HepG2 (cell line): ENCODE measurements around the gene NXN. TPM values are rescaled to one million over a fixed set of nuclear protein-coding genes. Genes with fewer than 3 reads are reported as not detected.

Experiments
- ATAC-seq: fragments of 200-7000 bp; cut with Tn5 transposase; 3 replicates; pipeline ENCODE4 v1.9.1; 2020; ENCODE audit warnings: mild to moderate bottlenecking, moderate library complexity
- BruUV-seq: library from RNA; stranded (reverse); fragments of 400-500 nt; replicated peaks from 2 replicates; lab custom pipeline; 2021; lab: Mats Ljungman, UMichigan
- CTCF ChIA-PET: fragments of 300-600 bp; formaldehyde crosslinking; extraction: SDS; loops from one replicate; lab custom pipeline; 2021; ENCODE audit warnings: low total read pairs, inconsistent platforms, low intra/inter-chr PET ratio; lab: Yijun Ruan, JAX
- POLR2A ChIA-PET: fragments of 350-600 bp; sonication (Branson Sonifier 250); formaldehyde crosslinking; loops from one replicate; lab custom pipeline; 2020; ENCODE audit warnings: antibody characterized with exemption, inconsistent platforms; lab: Yijun Ruan, JAX
- DNase-seq: peaks from one replicate; pipeline ENCODE4 v3.0.0-alpha.2; 2015; ENCODE audit warnings: low spot score
- FAIRE-seq: peaks from 3 replicates; lab custom pipeline; 2011; peaks lifted over from hg19 to GRCh38; lab: Jason Lieb, UNC
- H2AFZ ChIP-seq: one replicate; pipeline ENCODE4 v1.6.1; 2011; ENCODE audit warnings: low read length, inconsistent platforms
- H3K27ac ChIP-seq: fragments of 300-600 bp; 3 replicates; pipeline ENCODE4 v1.8.0; 2011; ENCODE audit warnings: mixed run types, mild to moderate bottlenecking, mixed read lengths, low read length, inconsistent platforms; ENCODE audit not compliant: insufficient read depth; ENCODE audit errors: extremely low read length
- H3K27me3 ChIP-seq, 2 experiments: fragments of 200-600 bp in 1 of 2; 2 replicates in 1 of 2; 3 replicates in 1 of 2; pipeline versions ENCODE4 v1.6.0 to v1.8.0; 2011; ENCODE audit warnings: low read length in 2 of 2, mild to moderate bottlenecking in 2 of 2, moderate library complexity in 2 of 2, inconsistent platforms in 1 of 2; ENCODE audit not compliant: insufficient read depth in 2 of 2, control insufficient read depth in 1 of 2
- H3K36me3 ChIP-seq, 2 experiments: fragments of 200-600 bp in 1 of 2; replicated peaks in 1 of 2; 2 replicates in 1 of 2; 3 replicates in 1 of 2; pipeline versions ENCODE4 v1.5.1 to v1.8.0; 2011; ENCODE audit warnings: low read length in 2 of 2, inconsistent platforms in 1 of 2; ENCODE audit not compliant: insufficient read depth in 2 of 2, control insufficient read depth in 1 of 2
- H3K4me1 ChIP-seq: 2 replicates; pipeline ENCODE4 v1.5.1; 2012; ENCODE audit warnings: low read length, inconsistent platforms; ENCODE audit not compliant: insufficient read depth
- H3K4me2 ChIP-seq: 2 replicates; pipeline ENCODE4 v1.6.0; 2011; ENCODE audit warnings: low read depth, low read length, inconsistent platforms
- H3K4me3 ChIP-seq, 3 experiments: fragments of 200-600 bp in 1 of 3; sonication (generic), shearing (Covaris generic) in 1 of 3; replicated peaks in 1 of 3; 2 replicates each; pipeline ENCODE4 v1.5.1; 2011 to 2016; ENCODE audit warnings: low read length in 3 of 3, inconsistent platforms in 2 of 3, low read depth in 2 of 3, mild to moderate bottlenecking in 2 of 3, control low read depth in 1 of 3, mixed read lengths in 1 of 3; ENCODE audit not compliant: insufficient read depth in 1 of 3
- H3K79me2 ChIP-seq: one replicate; pipeline ENCODE4 v1.6.1; 2011; ENCODE audit warnings: low read length, inconsistent platforms; ENCODE audit not compliant: insufficient read depth
- H3K9ac ChIP-seq: 2 replicates; pipeline ENCODE4 v1.6.0; 2011; ENCODE audit warnings: mild to moderate bottlenecking, low read depth, low read length, inconsistent platforms; ENCODE audit not compliant: insufficient read depth
- H3K9me3 ChIP-seq: 2 replicates; pipeline ENCODE4 v1.5.1; 2012; ENCODE audit warnings: mild to moderate bottlenecking, low read length
- H4K20me1 ChIP-seq: 2 replicates; pipeline ENCODE4 v1.6.0; 2011; ENCODE audit warnings: inconsistent platforms, mild to moderate bottlenecking, low read length, moderate library complexity; ENCODE audit not compliant: insufficient read depth
- CENPBD1 ChIP-seq: sonication (generic); formaldehyde crosslinking; IDR thresholded peaks from 2 replicates; pipeline ENCODE4 v1.8.0; 2022; ENCODE audit warnings: missing genetic modification reagents, low read depth, mild to moderate bottlenecking, borderline replicate concordance
- FOSL2 ChIP-seq: sonication (generic); formaldehyde crosslinking; IDR thresholded peaks from 2 replicates; pipeline ENCODE4 v1.4.0; 2020; ENCODE audit warnings: missing genetic modification reagents
- HOXA9 ChIP-seq: sonication (generic); formaldehyde crosslinking; IDR thresholded peaks from 2 replicates; pipeline ENCODE4 v1.8.1; 2022; ENCODE audit warnings: missing genetic modification reagents, mild to moderate bottlenecking, moderate library complexity, borderline replicate concordance
- MIER3 ChIP-seq: IDR thresholded peaks from 2 replicates; pipeline ENCODE4 v1.6.1; 2016; ENCODE audit warnings: missing compliant biosample characterization, borderline replicate concordance
- RAD51 ChIP-seq: fragments of 450-650 bp; IDR thresholded peaks from 2 replicates; pipeline ENCODE4 v1.6.1; 2016; ENCODE audit warnings: borderline replicate concordance
- RELA ChIP-seq: sonication (generic); formaldehyde crosslinking; IDR thresholded peaks from 2 replicates; pipeline ENCODE4 v1.4.0; 2020; ENCODE audit warnings: missing genetic modification reagents
- SSRP1 ChIP-seq: IDR thresholded peaks from 2 replicates; pipeline ENCODE4 v1.6.1; 2016; ENCODE audit warnings: control low read depth
- YEATS2 ChIP-seq: sonication (generic); formaldehyde crosslinking; IDR thresholded peaks from 2 replicates; pipeline ENCODE4 v1.4.0; 2020; ENCODE audit warnings: missing genetic modification reagents, borderline replicate concordance
- ZNF318 ChIP-seq: sonication (generic); formaldehyde crosslinking; IDR thresholded peaks from 2 replicates; pipeline ENCODE4 v1.4.0; 2020; ENCODE audit warnings: mild to moderate bottlenecking, missing genetic modification reagents
- ZNF784 ChIP-seq: sonication (generic); formaldehyde crosslinking; IDR thresholded peaks from 2 replicates; pipeline ENCODE4 v1.5.1; 2020; ENCODE audit warnings: missing genetic modification reagents, mild to moderate bottlenecking, borderline replicate concordance
- ZZZ3 ChIP-seq: sonication (generic); formaldehyde crosslinking; IDR thresholded peaks from 2 replicates; pipeline ENCODE4 v1.4.0; 2020; ENCODE audit warnings: missing genetic modification reagents, mild to moderate bottlenecking, borderline replicate concordance
- WGBS: methylation state at CpG from one replicate; pipeline ENCODE4 v1.1.6; 2017; ENCODE audit warnings: low lambda C conversion rate; 5-methylcytosine and 5-hydroxymethylcytosine counted together
- in situ Hi-C: cut with HindIII; loops from 2 replicates; pipeline ENCODE4 v1.10.0; 2017; ENCODE audit warnings: low pct_unique_long_range_greater_than_20kb; ENCODE audit not compliant: extremely low pct_ligation_motif_present
- intact Hi-C: fragments of 100-400 bp; cut with micrococcal nuclease; formaldehyde crosslinking; loops from one replicate; pipeline ENCODE4 v1.10.0; 2022; ENCODE audit not compliant: unreplicated experiment
- polyA plus RNA-seq, 8 experiments: library from polyadenylated mRNA; depleted of rRNA in 3 of 8; stranded (reverse) in 7 of 8; unstranded in 1 of 8; fragments of >200 nt; fragmentation: Illumina TruSeq in 4 of 8; extraction: Trizol in 4 of 8; gene quantifications; 2 replicates each; pipeline versions ENCODE4 v1.2.1 to v1.2.3, GENCODE V29; 2011 to 2016; ENCODE audit warnings: low read depth in 4 of 8, missing spikeins in 1 of 8, mixed read lengths in 1 of 8; ENCODE audit not compliant: insufficient read depth in 1 of 8
- total RNA-seq, 5 experiments: library from RNA; depleted of rRNA; stranded (reverse); fragments of >200 nt; fragmentation: Illumina TruSeq; extraction: Trizol; gene quantifications; 2 replicates each; pipeline ENCODE4 v1.2.3, GENCODE V29; 2016; ENCODE audit warnings: low read depth in 1 of 5

NXN gene
- total and polyA plus RNA-seq, 2 of the 13 experiments (the other 11 are each of a cell fraction or from before 2014, with no cell fraction given), result 22.2 to 24.3 TPM

- Histone ChIP-seq H4K20me1 (no peaks in the 10 kb centered on the region), H3K79me2 (no peaks in the 10 kb centered on the region), H3K4me3 (no peak overlapping the region), H3K9ac (no peak overlapping the region), H3K9me3 (no peaks in the 10 kb centered on the region)
- in situ Hi-C loops, result no loop called here
- intact Hi-C loops, result no loop called here
- no peak for TF ChIP-seq FOSL2
- no peak for TF ChIP-seq CENPBD1 (CRISPR knock-in tag)
- no peak for TF ChIP-seq RELA (CRISPR knock-in tag)
- TF ChIP-seq ZZZ3, result no peak
- TF ChIP-seq RAD51, result no peak
- no peak for TF ChIP-seq ZNF318
- TF ChIP-seq HOXA9 (CRISPR knock-in tag), result no peak
- no peak for TF ChIP-seq ZNF784 (CRISPR knock-in tag)
- TF ChIP-seq SSRP1, result no peak
- TF ChIP-seq MIER3 (CRISPR knock-in tag), result no peak
- TF ChIP-seq YEATS2 (CRISPR knock-in tag), result no peak
- TF ChIP-seq, all 625 proteins: peak for 0
- Histone ChIP-seq H3K4me1 (peaks cover 21% of the 10 kb centered on the region), H3K27ac (no peak overlapping the region), H3K27me3 (no peaks in the 10 kb centered on the region), H2AFZ (no peak overlapping the region), H3K4me2 (no peak overlapping the region), H3K36me3 (peaks cover 7 to 16% of the 10 kb centered on the region in 2 experiments)
- FAIRE-seq (no peak), DNase-seq (no peak), ATAC-seq (no peak)
- WGBS, result 97% methylated on average over 23 of the region's 23 CpGs
- POLR2A ChIA-PET, result no interaction called here
- CTCF ChIA-PET, result no interaction called here
- BruUV-seq, result no TSS peak
Observed at GRCh38 chr17:1005361-1005946, 25.9 kb upstream of the NXN start.
